NCI-H2196 treated with DMSO at 0.1 percent for 48 hours (cell line): Measurements from ENCODE around the gene NR0B2.
"Not testable (repeated sequence)": the region's sequence is repeated elsewhere in the genome, so short reads cannot be mapped to it uniquely, and the experiment has no call there.

Experiments
- DNase-seq: peaks from one replicate; lab custom pipeline; 2025; ENCODE audit not compliant: unreplicated experiment; lab: John Stamatoyannopoulos, UW

The NR0B2 gene, protein sequence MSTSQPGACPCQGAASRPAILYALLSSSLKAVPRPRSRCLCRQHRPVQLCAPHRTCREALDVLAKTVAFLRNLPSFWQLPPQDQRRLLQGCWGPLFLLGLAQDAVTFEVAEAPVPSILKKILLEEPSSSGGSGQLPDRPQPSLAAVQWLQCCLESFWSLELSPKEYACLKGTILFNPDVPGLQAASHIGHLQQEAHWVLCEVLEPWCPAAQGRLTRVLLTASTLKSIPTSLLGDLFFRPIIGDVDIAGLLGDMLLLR

DNA sequence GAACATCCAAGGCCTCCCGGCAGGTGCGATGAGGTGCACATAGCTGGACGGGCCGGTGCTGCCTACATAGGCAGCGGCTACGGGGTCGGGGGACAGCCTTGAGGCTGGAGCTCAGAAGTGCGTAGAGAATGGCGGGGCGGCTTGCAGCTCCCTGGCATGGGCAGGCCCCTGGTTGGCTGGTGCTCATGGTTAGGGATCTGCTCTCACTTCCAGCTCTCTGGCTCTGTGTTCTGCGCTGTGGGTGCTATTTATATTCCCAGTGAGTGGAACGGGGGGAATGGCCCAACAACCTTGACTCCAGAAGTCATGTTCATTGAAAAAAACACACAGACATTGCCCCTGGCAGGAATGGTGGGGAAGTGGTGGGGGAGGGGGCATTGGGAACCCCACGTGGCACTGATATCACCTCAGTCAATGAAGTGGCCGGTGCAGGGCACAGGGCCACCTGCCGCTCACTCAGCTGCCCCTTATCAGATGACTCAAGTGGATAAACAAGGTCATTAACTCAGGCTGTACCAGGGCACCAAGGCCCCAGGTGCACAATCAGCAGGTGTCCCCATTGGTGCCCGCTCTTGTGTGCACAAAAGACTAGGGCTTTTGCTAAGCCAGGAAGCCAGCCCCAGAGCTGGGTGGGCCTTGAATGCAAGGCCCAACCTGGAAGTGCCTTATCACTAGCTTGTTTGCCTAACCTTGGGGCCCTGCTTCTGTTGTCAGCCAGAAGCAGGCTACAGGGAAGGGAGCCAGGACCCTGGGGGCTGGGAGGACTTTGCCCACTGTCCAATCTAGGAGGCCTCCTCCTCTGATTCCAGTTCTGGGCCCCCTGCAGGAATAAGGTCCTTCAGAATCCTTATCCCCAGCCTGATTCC is at the start of gene NR0B2:
Gene NR0B2, minus strand, starts transcription at position 222 of the 866 bp plus-strand sequence. Its CDS starts 35 bp downstream, at position 187.
- DNase-seq: peak; percentile 97

DNA sequence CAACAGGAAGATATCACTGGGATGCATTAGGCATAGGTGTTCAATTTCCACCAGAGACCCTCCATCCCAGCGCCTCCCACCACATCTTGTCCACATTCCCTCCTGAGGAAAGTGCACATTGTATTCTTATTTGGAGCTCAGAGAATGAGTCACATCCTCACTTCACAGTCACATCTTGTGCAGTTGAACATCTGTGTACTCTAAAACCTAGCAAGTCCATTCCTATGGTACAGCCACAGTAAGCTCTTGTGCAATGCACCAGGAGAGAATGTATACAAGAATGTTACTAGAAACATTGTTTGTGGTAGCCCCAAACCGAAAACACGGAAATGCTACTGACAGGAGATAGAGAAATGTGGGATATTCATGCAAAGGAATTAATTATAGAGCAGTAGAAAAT is 48.1 kb upstream of the NR0B2 start:
- DNase-seq: no peak

DNA sequence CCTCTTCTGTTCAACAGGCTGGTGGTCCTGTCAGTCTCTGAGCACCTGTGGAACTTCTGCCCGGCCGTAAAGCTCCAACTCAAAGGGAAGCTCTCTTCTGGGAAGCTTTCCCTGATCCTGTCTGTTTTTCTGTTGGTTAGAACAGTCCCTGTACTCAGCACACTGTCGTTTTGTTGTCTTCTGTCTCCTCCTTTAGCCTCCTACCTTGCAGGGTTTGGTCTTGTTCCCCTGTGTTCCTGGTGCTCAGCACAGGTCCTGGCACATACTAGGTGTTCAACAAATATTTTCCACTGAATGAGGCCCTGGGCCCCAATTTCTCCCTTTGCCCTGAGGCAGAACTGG is 46.8 kb upstream of the NR0B2 start:
- DNase-seq: no peak

DNA sequence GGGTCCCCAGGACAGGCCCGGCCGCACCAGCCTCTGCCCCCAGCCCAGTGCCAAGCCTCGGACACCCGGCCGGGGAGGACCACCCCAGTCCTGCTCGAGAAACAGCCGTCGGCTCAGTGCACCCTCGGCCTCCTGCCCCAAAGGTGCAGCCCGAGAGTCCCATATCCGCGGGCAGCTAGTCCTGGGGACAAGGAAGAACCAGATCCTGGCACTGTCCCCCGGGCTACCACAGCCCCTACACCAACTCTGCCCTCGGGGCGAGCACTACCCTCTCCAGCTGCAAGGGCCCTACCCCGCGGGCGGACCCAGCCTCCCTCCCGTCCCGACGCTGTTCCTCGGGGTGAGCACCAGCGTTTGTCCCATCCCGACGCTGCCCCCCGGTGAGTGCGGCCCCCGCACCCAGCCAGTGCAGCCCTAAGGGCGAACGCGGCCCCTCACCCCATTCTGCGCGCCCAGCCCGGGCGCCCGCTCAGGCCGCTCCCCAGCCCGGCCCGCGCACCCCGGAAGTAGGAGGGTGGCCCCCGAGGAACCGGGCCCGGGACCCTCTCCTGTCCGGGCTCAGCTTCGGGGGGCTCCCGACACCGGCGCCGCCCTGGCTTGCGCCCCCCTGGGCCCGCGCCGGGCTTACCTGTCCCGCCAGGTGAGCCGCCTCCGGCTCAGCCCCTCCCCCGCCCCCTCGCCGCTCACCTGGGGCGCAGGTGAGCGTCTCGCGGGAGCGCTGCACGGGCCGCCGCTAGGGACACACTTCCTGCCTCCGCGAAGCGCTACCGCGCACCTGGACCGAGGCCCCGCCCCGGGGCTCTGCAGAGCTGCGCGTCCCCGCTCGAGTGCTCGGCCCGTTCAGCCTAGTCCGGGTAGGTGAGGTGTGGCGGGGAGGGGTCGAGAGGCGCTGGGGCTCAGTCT is 46.2 kb upstream of the NR0B2 start, which contains the start of gene KDF1:
Gene KDF1, minus strand, starts transcription at position 747 of the 903 bp plus-strand sequence. CDS start 8,088 bp downstream, outside the sequence.
- peak; percentile 66 for DNase-seq

DNA sequence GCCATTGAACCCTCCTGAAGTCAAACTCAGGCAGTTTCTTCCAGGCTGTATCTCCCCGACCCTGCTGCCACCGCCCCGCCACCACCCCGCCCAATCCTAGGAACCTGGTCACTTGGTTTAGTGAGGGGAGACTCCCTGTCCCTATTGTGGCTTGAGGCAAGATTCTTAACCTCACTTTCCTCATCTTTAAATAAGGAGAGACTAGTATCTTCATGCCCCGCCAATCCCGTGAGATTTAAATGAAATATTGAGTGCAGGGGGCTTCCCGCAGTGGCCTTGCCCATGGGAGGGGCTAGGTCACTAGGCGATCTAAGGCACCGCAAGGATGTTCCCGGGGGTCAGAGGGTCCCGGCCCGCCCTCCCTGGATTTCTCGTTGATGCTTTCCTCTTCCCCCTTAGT is 45.5 kb upstream of the NR0B2 start:
- DNase-seq: no peak

DNA sequence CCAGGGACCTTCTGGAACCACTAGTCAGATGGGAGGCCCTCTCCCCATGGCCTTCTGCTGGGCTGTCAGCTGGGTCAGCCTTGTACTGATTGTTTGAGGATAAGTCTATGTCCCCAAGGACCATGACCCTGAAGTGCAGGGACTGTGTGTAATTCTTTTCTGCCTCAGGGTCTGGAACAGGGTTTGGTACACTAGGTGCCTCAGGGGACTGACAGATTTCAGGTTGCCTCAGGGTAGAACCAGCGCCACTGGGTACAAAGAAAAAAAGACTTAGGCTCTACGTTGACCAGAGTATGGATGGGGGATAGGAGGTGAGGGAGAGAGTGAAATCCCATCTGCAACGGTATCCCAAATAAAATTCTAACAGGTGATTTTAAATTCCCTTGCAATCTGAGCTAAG is 43.5 kb upstream of the NR0B2 start:
- no peak for DNase-seq

DNA sequence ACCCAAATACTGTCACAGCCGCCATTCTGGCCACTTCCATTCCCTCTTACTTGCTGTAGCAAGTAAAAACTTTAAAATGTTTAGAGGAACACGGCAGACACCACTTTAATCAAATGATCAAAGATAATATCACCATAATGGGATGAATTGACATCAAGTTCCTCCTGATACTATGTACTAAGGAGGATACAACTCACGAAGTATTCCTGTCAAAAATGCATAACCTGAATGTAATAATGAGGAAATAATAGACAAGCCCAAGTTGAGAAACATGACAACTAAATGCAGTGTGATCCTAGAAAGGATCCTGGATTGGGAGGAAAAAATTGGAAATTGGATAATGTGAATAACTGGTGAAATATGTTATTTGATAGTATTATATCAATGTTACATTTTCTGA is 42.5 kb upstream of the NR0B2 start:
- DNase-seq: no peak

DNA sequence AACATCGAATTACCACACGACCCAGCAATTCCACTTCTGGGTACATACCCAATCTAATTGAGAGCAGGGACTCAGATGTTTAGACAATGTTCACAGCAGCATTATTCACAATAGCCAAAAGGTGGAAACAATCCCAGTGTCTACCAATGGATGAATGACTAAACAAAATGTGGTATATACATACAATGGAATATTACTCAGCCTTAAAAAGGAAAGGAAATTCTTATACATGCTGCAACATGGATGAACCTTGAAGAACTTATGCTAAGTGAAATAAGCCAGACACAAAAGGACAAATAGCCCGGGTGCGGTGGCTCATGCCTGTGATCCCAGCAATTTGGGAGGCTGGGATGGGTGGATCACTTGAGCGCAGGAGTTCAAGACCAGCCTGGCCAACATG is 39.6 kb upstream of the NR0B2 start:
- no peak for DNase-seq

DNA sequence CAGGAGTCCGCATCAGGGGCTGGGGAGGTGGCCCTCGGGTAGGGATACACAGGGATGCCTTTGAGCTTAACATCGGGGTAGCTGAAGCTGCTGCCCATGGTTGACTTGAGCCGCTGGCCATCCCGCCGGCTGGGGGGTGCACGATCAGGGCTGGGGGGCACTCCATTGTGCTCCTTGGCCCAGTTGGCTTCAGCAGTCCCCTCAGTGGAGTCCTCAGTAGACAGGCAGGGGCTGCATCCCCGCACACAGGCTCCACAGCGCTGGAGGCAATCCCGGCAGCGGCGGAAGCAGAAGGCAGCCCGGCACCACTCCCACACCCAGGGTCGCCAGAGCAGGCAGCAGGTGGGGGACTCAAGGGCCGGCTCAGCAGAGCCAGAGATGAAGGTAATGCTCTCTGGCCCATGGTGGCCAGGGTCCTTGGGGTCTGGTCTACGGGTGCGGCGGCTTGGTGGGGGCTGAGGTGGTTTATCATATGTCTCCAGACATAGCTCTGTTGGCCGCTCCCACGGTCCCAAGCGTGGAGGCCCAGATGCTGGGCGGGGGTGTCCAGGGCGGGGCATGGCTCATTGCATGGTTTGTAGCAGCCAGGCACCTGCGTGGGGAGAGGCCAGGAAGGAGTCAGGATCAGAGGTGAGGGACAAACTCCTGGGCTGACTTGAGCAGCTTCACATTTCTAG is 38.2 kb upstream of the NR0B2 start:
- no peak for DNase-seq

DNA sequence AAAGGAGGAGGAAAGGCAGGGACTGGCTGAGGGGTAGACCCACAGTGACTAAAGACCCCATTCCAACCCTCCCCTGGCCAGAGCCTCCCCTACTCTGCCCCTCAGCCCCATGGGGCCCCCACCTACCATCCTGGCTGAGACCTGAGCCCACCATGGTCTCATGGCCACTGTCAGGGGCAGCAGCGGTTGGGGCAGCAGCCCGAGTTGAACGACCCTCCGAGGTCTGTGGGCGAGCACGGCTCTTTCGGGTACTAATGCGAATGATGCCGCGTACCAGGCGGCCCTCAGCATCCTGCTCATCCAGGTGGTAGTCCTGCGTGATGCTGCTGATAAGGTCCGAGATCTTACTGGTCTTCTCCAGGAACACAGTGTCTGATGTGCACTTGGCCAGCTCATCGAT is 37.4 kb upstream of the NR0B2 start:
- DNase-seq: no peak

DNA sequence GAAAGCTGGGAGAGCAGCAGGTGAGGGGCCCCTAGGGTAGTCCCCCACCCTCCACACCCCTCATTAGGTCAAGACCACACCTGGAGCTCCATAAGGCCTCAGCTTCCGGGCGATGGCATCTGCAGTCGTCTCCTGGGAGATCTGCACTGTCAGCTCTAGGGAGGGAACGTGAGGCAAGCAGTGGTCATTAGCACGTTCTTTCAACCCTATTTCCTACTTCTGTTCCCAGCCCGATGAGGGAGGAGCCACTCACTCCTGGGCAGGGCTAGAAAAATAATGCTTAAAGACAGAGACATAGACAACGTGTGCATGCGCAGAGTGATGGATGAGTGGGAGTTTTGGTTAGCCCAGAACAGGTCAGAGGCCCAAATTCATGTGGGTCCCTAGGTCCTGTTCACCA is 36.8 kb upstream of the NR0B2 start:
- no peak for DNase-seq

DNA sequence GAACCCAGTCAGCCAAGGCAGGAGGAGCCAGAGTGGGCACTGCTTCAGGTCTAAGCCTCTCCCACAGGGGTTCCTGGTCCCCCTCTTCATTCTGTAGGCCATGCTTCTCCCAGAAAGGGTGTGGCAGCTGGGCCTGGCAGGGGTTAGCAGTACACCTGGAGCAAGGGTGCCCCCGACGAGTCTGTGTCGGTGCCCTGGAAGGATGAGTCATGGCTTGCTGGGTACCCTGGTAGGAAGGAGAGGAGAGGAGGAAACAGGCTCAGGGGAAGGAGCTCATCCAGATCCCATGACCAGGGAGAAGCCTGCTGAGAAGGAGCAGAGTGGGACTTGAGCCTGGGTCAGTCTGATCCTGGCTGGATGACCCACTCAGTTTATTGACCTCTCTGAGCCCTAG is 36.1 kb upstream of the NR0B2 start:
- DNase-seq: no peak

DNA sequence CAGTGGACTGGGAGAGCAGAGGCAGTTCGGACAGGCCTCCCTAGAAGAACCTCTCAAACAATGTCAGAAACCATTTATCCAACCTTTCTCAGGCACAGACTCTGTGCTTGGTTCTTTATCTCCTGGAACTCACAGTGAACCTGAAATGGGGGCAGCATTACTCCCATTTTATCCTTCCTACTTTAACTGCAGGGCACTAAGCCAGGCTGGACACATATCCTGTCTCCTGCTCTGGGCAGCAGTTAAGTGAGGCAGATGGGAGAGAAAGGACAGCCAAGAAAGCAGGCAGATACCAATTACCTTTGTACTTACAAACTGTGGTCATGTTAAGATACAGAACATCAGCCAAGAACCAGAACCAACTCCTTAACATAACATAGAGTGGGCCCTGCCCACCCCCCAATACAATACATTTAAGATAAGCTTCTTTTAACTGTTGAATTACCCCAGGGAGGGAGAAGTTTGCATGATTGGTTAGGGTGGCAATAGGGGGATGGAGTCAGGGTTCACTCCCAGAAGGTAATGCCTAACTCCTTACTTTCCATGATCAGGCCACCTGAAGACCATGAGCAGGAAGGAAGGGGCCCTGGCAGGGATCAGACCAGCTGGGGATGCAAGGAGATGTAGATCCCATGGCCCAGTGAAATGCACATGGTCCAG is 35.6 kb upstream of the NR0B2 start:
- no peak for DNase-seq

DNA sequence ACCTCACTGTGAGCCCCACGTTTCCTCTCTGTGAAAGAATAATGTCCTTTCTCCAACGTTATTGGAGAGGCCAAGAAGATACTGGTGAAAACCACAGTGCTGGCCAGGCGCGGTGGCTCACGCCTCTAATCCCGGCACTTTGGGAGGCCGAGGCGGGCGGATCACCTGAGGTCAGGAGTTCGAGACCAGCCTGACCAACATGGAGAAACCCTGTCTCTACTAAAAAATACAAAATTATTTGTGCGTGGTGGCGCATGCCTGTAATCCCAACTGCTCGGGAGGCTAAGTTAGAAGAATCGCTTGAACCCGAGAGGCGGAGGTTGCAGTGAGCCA is 34.9 kb upstream of the NR0B2 start:
- not testable (repeated sequence) for DNase-seq

DNA sequence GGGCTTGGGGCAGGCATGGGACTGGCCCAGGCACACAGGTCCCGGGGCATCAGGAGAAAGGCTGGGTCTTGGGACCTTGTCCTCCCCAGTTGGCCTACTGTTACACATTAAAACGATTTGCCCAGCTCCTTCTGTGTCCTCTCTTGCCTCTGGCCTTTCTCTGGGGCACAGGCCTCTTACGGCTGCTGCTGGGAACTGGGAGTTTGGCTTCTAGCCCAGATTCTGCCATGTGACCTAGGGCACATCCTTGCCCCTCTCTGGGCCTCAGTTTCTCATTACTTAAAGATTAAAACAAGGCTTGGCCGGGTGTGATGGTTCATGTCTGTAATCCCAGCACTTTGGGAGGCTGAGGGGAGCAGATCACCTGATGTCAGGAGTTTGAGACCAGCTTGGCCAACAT is 32.5 kb upstream of the NR0B2 start:
- no peak for DNase-seq

DNA sequence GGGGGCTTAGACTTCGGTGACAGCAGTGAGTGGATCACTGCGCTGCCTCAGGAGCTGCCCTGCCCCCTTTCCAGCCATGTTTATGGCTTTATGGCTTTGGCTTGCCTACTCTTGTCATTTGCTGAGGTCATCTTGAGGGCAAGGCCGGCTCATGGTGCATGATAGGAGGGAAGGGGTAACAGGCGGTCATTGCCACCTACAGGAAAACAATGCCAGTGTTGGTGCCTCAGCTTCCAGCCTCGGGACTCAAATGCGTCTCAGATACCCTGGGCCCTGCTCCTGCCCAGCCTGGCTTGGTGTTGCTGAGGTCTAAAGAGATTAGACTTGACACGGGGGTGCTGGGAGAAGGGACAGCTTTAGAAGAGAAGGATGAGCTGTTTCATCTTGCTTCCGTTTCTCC is 32.0 kb upstream of the NR0B2 start:
- DNase-seq: no peak

DNA sequence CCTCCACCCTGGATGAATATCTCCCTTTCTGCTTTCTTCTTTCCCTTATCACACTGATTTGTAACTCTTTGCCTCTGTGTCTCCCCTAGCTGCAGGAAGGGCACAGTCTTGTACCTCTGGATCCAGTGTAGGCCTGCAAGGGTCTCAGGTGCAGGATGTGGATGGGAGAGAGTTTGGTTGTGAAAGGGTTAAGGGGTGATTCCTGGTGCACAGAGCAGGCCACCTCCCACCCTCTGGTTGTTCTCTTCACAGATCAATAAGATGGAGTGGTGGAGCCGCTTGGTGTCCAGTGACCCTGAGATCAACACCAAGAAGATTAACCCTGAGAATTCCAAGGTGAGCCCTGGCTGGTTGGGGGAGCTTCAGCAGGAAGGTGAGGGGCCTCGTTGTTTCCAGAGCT is 31.4 kb upstream of the NR0B2 start:
- DNase-seq: no peak

DNA sequence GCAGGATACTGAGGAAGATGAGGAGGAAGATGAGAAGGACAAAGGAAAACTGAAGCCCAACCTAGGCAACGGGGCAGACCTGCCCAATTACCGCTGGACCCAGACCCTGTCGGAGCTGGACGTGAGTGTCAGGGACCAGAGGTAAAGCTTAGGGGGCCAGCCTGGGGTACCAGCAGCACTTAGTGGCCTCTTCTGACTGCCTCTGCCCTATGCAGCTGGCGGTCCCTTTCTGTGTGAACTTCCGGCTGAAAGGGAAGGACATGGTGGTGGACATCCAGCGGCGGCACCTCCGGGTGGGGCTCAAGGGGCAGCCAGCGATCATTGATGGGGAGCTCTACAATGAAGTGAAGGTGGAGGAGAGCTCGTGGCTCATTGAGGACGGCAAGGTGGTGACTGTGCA is 28.9 kb upstream of the NR0B2 start:
- no peak for DNase-seq

DNA sequence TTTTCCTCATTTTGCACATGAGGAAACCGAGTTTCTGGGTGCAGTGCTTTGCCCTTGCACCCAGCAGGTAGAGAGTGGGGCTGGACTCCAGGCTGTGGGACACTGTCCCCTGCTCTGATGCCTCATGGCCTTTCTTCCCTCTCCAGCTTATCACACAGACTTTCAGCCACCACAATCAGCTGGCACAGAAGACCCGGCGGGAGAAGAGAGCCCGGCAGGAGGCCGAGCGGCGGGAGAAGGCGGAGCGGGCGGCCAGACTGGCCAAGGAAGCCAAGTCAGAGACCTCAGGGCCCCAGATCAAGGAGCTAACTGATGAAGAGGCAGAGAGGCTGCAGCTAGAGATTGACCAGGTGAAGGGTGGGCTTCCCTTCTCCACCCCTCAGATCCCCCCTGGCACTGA is 27.5 kb upstream of the NR0B2 start:
- no peak for DNase-seq

DNA sequence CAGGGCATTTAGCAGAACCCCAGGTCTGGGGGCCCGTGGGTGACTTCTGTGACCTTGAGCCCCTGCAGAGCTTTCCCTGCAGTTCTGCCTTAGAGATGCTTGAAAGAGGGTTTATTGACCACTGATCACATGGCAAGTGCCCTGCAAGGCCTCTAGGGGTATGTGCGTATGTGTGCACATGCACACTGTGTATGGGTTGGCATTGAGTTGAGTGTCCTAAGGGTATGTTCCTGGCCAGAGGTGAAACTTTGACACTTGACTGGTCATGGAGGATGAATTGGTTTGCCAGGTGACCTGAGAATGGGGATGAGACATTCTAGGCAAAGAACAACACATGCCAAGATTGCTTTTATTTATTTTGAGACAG is 24.9 kb upstream of the NR0B2 start:
- DNase-seq: no peak
